ENCODE data around the gene AMDHD2.
"Not testable (repeated sequence)": the region's sequence is repeated elsewhere in the genome, so short reads cannot be mapped to it uniquely, and the experiment has no call there.

DNA sequence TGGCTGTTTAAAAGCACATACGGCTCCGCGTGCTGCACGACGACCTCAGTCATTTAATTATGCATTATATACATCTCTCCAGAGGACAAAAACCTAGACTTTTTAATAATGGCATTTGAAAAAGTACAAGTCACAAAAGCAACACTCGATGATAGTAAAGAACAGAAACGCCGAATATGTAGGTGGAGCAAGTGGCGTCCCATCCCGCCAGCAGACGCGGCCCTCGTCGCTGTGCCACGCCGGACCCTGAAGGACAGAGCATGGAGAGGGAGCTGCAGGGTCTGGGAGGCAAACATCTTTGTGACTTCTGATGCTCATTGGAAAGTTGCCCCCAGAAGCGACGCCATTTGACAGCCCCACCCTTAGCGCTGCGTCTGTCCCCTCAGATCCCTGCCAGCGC lies 55.7 kb downstream of the AMDHD2 start:
- not testable (repeated sequence) for TF ChIP-seq CTCF (IDR thresholded peaks at IDR 0.05); ZFX (IDR thresholded peaks at IDR 0.05; ENCODE audit: borderline replicate concordance)
